Measurements from ENCODE around the gene DMRT1. TPM values are rescaled to one million over a fixed set of nuclear protein-coding genes. Genes with fewer than 3 reads are reported as not detected.
"Not testable (repeated sequence)": the region's sequence is repeated elsewhere in the genome, so short reads cannot be mapped to it uniquely, and the experiment has no call there.

The DMRT1 gene
- total RNA-seq, 1 donor: not detected

GRCh38 chr9:859251-859650, 17.8 kb downstream of the DMRT1 start:
- no peak overlapping the region for H3K4me3 ChIP-seq (ENCODE audit: low read depth, low read length)
- TF ChIP-seq CTCF (IDR thresholded peaks at IDR 0.05; ENCODE audit: insufficient read depth, low read depth, low read length): no peak
- no peak for DNase-seq (ENCODE audit: low read depth)

- DNase-seq (ENCODE audit: low read depth): no peak
- H3K4me3 ChIP-seq (ENCODE audit: low read depth, low read length): no peak overlapping the region
- TF ChIP-seq CTCF (IDR thresholded peaks at IDR 0.05; ENCODE audit: insufficient read depth, low read depth, low read length): no peak
Observed at GRCh38 chr9:860706-861105, 19.2 kb downstream of the DMRT1 start.

GRCh38 chr9:861525-861924, 20.0 kb downstream of the DMRT1 start:
- DNase-seq (ENCODE audit: low read depth); H3K4me3 ChIP-seq (ENCODE audit: low read depth, low read length): not testable (repeated sequence)

- no peak overlapping the region for H3K4me3 ChIP-seq (ENCODE audit: low read depth, low read length)
- no peak for DNase-seq (ENCODE audit: low read depth)
- TF ChIP-seq CTCF (IDR thresholded peaks at IDR 0.05; ENCODE audit: insufficient read depth, low read depth, low read length): no peak
Observed at GRCh38 chr9:875119-875962, 33.8 kb downstream of the DMRT1 start.

GRCh38 chr9:876425-876824, 34.9 kb downstream of the DMRT1 start:
- no peak overlapping the region for H3K4me3 ChIP-seq (ENCODE audit: low read depth, low read length)
- DNase-seq (ENCODE audit: low read depth): no peak
- TF ChIP-seq CTCF (IDR thresholded peaks at IDR 0.05; ENCODE audit: insufficient read depth, low read depth, low read length): no peak

GRCh38 chr9:878239-878638, 36.7 kb downstream of the DMRT1 start:
- no peak for TF ChIP-seq CTCF (IDR thresholded peaks at IDR 0.05; ENCODE audit: insufficient read depth, low read depth, low read length)
- H3K4me3 ChIP-seq (ENCODE audit: low read depth, low read length): no peak overlapping the region
- no peak for DNase-seq (ENCODE audit: low read depth)

GRCh38 chr9:880725-881124, 39.2 kb downstream of the DMRT1 start:
- H3K4me3 ChIP-seq (ENCODE audit: low read depth, low read length): no peak overlapping the region
- no peak for TF ChIP-seq CTCF (IDR thresholded peaks at IDR 0.05; ENCODE audit: insufficient read depth, low read depth, low read length)
- no peak for DNase-seq (ENCODE audit: low read depth)

Measured in fibroblast of villous mesenchyme (primary cell).